ENCODE measurements around the gene ACIN1.
A peak's percentile ranks its signal among the peaks of the same experiment; 100 is the strongest.

ACIN1 gene

DNA sequence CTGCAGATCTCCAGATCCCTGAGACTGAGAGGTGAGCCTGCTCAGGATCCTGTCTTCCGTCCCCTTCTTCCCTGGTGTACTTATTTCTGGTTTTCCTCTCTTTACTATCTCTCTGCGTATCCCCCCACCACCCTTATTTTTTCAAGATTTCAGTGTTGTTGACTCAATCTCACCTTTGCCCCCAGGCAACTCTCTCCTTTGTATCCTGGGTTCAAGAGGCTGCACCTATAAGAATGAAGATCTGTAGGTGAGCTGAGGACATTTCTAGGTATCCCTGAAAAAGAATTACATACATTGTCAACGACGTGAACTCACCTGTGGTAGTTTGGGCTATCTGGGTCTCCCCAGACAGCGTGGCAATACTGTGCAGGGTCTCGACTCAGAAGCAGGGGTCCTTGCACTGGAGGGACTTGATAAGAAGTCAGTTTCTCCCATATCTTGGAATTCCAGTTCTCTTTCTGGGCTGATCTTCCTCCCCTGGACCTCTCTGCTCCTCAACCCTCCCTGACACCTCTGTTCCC, 9.2 kb upstream of the ACIN1 start:
- DNase-seq: no peak

DNA sequence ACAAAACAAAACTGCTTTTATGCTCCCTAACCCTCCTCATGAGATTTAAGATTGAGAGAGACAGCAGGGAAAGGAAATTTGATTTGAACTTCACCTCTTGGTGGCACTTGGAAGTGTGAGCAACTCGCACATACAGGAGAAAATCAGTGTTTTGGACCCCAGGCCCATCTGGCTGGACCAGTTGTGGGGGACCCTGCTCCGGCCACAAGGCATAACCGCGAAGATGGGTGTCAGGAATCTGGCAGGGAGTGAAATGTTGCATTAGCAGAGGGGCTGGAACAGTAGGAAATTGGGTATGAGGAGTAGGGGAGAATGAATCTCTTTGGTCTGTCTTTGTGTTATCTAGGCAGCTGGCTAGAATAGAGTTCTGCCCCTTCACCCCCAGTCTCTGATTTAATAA, 8.6 kb upstream of the ACIN1 start:
- no peak for DNase-seq

DNA sequence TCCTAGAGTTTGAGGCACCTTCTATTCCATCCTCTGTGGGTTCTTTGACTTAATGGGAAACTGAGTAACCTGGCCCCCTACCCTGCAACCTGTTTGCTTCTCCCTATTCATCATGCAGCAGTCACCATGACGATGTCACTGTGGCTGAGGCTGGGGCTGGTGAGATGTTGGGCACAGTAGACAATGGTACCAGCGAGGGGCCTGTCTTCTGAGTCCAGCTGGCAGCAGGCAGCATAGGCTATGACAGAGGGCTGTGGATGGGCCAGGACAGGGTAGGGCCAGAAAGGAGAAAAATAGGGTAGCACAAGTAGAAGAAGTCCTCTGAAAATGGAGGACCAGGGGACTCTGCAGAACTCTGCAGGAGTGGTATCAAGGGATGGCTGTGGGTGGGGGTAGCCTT, 7.9 kb upstream of the ACIN1 start:
- no peak for DNase-seq

DNA sequence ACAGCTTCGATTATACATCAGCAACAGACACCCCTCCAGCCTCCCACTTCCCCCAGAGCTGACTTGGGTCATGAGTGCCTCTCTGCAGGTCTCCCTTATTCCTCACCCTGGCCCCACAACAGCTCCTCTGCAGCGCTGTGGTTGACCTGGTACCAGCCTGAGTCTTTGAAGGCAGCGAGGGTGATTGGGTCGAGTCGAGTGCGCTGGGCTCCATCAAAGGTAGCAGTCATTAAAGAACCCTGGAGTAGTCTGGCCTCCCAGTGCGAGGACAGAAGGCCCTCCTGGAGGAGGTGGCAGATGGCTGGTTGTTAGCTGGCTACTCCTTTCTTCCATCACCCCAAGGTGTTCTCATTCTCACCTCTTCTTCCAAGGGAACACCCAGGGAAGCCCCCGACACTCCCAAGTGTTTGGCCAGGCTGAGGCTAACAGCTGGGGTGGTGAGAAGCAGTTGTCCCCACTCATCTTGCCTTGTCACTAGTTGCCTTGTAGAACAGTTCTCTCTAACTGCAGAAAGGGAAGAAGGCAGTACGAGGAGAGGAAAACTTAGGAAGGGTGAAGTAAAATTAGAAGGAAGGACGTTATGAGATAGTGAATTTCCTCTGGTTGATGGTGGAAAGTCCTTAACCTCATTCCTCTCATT, 7.2 kb upstream of the ACIN1 start:
- DNase-seq: no peak

DNA sequence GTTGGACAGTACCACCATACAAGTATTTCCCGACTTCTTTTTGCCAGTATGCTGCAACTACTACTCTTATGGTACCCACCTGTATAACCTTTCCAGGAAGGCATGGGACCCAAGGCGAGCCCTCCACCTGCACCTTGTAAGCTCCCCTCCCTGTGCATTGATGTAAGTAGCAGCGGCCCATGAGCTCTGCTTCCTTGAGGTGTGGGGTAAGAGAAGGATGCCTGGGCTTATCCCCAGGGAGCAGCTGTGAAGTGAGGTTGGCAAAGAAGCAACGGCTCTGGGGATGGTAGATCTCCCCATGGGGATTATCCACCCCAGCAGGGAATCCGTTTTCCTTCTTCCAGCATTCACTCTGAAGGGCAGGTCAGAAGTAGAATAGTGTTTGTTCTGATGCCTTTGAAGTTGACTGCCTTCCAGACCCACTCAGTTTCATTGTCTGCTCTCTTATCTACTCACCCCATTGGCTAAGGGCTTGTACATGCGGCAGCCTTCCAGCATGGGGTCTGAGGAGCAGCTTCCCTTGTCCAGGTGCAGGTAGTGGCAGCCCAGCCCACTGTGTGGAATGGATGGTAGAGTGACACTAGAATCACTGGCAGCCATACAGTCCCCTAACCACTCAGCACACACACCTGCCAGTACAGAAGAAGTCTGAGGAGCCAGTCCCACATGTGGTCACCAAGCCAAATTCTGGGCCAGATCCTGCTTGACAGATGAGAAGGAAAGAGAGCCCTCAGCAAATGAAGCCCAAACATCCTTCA, 6.5 kb upstream of the ACIN1 start:
- DNase-seq: no peak

DNA sequence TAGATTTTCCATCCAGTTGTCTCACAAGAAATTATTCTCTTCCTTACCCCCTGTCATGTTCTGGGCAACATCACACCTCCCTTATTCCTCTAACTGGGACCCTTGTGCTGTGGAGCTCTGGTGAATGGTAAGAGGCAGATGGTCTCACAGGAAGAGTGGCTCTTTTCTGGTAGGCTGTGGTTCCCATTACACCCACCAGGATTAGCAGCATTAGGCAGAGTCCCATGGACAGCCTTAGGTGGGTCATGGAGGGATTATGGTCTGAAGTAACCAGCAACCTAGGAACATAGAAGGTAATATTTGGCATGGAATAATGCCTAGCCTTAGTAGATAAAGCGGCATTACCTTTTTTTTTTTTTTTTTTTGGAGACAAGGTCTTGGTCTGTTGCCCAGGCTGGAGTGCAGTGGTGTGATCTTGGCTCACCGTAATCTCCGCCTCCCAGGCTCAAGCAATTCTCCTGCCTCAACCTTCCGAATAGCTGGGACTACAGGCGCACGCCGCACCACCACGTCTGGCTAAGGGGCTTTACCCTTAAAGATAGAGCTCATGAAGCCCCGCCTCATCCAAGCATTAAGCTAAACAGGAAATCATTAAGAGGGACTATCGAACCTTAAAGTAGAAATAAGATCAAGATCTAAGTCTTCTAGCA, 4.4 kb upstream of the ACIN1 start:
- DNase-seq: no peak

DNA sequence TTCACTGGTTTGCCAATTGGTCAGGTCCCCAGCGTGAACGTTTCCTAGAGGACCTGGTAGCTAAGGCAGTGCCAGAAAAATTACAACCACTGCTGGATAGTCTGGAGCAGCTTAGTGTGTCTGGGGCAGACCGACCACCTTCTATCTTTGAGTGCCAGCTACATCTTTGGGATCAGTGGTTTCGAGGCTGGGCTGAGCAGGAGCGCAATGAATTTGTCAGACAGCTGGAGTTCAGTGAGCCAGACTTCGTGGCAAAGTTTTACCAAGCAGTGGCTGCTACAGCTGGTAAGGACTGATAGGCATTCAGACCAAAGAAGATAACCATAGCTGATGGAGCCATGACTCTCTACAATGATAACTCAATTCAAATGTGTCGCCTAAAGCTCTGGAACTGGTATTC, 2.9 kb upstream of the ACIN1 start:
- no peak for DNase-seq

DNA sequence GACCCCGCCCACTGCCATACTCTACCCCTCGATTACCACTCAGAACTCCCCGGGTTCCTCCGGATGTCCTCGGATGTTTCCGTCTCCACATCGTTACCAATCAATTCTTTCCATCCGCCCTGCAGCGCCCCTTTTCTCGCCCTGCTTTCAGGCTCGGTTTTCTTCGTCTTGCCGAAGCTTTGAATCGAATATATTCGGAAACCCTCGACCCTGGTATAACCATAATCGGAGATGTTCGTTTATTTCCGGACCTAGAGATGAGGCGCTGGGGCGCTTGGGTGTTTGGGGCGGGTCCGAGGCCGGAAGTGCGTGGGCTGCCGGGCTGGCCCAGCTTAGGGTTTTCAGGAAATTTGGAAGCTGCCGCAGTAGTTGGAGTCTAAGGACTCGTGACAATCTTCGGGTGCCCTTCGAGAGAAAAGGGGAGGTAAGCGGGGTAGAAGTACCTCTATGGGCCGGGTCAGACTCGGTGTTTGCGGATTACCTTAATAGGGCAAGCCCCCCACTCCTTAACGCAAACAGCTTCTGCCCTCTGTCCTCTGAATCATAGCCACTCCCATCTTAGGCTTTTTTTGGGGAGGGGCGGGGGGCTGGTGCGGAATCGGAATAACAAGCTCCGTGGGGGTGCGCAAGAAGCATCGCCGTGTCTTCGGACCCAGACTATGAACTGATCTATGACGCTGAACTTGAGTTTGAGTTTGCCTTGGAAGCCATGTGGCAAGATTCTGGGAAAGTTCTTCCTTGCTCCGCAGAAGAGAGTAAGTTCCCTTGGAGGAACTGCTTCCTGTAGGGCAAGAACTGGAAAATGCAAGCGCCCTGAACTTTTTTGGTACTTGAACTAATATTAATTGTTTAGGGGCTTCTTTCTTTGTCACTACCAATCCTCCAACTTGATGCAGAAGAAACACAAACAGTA, 516 bp upstream of the ACIN1 start, which contains the start of gene C14orf119:
Gene C14orf119 (plus strand): TSS at position 310 of the 913 bp plus-strand sequence. CDS start 2,154 bp downstream, outside the sequence.
- peak; percentile 99 for DNase-seq

DNA sequence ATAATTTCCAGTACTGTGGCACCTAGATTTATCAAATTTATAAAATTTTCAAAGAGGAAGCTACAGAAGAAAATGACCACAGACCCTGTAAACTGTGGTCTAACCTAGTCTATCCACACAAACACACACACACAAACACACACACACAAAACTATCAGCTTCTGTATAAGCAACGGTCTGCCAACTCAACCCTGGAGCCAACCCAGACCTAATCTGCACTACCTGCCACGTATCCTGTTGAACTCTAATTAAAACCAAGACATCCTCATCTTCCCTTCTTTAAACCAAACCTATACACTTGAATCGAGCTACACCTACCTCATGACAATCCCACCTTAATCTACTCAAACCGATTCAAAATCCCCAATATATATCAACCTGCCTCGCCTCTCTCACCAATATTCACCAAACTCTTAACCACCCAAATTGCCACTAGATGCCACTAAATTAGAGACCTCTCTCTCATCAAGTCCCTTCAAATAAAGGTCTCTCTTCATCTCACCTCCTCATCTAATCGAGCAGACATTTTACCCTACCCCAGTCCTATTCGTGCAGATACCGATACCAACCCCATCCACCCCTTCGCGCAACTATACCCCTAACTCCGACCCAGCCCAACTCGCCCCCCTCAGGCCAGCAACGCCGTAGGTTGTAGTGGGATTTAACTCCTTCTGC, 808 bp downstream of the ACIN1 start:
- no peak for DNase-seq

DNA sequence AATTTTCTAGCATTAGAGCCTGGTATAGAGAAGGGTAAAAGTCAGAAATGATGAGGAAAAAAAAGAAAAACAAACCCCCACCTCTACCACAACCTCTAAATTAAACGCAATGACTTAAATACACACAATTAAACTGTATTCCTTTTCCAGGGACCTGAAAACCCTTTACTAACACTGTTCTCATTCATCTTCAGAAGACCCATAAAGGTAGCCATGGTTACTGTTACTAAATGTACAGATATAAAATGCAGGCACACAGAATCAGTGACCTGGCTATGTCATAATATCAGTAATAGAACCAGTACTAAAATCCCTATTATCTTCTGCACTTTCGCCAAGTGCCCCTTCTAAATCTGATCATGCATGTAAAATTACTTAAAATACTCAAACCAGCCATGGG, 1.4 kb downstream of the ACIN1 start:
- no peak for DNase-seq

DNA sequence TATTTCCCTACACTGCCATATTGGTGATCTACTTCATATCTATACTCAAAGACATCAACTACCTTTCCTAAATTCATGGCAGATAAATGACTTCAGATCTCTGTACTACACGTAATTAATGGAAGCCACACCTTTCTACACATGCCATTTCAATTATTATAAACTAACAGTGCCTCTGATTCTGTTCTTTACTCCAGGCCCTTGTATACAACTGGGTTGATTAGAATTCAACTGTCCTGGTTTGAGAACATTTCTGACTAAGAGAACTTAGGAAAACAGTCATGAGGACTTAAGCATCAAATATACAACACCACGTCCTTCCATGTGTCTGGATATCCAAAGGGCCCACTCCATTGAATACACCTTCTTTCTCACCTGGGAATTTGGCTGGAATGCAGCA, 1.8 kb downstream of the ACIN1 start:
- DNase-seq: no peak

DNA sequence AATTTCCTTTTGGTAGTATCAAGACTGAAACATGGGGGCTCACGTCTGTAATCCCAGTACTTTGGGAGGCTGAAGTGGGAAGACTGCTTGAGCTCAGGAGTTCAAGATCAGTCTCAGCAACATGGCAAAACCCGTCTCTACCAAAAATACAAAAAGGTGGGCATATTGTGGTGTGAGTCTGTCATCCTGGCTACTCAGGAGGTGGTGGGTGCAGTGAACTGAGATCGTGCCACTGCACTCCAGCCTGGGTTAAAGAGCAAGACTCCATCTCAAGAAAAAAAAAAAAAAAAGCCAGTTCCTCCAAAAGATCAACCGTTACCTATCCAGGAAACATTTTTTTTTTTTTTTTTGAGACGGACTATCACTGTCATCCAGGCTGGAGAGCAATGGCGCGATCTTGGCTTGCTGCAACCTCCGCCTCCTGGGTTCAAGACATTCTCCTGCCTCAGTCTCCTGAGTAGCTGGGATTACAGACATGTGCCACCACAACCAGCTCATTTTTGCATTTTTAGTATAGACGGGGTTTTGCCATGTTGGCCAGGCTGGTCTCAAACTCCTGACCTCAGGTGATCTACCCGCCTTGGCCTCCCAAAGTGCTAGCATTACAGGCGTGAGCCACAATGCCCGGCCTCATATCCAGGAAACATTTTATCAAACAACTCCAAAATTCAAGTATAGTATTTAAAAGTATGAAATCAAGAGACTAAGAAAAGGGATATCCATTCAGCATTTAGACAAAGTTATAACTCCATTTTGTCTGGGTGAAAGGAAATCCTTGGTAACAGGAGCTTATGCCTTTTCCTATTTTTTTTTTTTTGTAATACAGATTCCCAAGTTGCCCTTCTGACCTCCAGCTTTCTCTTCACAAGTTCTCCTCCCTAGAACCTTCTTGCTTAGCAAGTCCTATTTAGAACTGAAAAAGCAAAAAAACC, 3.4 kb downstream of the ACIN1 start:
- DNase-seq: no peak

DNA sequence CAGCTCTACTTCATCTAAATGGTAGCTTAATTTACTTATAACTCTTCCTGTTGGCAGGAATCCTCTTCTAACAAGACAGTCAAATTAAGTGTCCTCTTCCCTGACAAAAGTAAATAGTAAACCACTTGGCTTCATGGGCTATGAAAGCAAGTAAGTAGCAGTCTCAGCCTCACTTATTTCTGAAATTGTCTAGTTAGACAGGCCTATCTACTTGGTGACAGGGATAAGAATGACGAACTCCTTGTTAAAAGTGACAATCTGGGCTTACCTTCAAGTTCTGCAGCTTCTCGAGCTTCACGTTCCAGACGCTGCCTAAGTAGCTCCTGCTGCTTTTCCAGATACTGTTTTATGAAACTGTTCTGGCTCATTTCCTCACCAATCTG, 4.7 kb downstream of the ACIN1 start:
- DNase-seq: no peak

DNA sequence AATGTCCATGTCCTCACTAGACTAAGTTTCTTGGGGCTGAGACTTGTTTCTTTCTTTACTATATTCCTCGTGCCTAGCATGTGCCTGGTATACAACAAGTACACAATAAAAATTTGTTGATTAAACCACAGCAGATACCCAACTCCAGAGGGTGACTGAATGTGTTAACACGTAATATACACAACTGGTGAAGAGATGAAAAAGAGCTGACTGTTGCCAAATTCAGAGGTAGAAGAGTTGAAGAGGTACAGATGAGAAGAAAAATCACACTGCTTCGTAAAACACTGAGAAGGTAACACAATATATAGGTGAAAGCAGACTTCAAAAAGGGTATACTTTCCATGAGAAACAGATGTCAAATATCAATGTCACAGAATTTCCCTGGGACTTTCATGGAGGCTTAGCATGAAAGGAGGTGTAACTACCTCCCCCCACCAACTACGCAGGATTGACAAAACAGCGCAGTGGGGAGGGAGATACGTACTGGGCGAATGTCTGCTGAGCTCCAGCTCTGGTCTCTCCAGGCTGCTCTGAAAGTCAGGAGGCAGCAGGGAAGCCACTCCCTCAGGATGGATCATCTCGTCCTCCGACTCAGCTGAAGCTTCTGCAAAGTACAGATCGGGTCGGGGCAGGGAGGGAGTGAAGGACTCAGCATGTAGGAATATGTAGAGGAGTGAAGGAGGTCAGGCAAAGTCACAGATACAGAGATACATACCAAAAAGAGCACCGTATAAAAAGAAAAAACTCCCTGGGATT, 5.3 kb downstream of the ACIN1 start:
- DNase-seq: no peak

DNA sequence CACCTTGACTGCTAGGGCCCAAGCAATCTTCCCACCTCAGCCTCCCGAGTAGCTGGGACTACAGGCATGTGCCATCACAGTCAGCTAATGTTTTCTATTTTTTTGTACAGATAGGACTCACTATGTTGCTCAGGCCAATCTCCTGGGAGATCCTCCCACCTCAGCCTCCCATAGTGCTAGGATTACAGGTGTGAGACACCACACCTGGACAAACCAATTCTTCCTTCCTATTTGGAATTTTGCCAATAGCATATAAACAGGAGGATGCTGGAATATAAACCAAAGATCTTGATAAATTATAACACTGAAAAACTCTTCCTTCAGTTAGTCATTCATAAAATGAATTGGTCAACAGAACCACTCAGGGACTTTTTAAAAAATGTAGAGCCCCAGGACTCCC, 8.4 kb downstream of the ACIN1 start:
- DNase-seq: no peak

DNA sequence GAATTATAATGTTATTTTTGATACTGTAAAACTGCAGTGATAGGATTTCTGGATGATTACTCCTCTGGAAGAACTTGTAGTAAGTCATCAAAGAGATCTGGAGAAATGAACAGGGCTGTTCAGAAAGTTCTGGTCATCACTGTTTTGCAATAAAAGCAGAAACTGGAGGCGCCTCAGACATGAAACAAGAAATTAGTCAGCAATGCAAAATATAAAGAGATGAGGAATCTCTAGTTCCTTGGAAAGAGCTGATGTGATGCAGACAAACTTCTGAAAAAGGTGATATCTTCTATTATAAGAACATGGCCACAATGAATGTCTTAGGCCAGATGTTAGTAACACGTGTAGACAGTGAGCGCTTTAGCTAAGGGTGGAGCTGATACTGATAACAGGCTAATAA, 9.5 kb downstream of the ACIN1 start:
- DNase-seq: no peak

DNA sequence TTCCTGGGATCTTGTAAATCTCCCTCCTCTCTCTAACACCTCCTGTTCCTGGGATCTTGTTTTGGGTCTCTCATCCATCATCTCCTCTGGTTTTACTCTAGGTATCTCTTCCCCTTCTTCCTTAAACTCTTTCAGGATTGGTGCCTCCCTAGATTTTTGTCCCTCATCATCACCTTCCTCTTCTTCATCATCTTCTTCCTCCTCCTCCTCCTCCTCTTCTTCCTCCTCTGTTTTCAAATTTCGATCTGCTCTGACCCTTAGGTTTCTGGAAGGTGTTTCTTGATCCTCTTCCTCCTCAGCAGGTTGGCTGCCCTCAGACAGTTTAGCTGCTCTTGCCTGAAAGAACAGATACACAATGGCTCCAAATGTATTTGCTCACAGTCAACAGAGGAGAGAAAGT, 14.5 kb downstream of the ACIN1 start:
- DNase-seq: no peak

DNA sequence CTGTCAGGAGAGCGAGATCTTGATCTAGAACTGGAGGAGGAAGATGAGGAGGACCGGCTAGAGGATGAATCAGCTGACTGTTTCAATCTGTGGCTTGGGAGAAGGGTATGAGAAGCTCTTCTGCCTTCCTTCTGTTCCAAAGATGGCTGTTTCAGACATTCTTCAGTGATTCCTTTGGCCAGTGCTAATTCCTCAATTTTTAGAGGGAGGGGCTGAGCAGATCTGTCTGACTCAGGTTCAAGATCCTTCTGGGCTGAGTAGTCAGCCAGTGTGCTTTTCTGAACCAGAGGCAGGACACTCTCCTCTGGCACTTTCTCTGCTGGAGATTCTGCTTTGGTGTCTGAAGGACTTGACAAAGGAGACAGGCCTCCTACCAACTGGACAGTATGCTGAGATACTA, 15.2 kb downstream of the ACIN1 start:
- DNase-seq: no peak

DNA sequence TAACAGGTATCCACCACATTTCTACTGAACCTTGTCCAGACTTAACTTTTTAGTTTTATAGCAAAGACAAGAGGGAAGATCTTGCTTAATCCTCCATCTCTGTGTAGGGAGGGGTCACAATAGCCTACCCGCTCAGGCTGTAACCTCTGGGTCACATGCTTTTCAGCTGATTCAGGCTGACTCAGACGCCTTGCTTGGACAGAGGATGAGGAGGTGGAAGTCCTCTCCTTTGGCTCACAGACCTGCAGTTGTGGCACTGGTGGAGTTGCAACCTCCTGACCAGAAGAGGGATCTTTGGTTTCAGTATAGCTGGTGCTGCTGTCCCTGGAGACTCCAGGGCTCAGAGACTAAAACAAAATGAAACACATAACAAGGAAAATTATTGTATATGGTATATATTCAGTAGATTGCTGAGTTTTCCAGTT, 16.2 kb downstream of the ACIN1 start:
- DNase-seq: no peak

DNA sequence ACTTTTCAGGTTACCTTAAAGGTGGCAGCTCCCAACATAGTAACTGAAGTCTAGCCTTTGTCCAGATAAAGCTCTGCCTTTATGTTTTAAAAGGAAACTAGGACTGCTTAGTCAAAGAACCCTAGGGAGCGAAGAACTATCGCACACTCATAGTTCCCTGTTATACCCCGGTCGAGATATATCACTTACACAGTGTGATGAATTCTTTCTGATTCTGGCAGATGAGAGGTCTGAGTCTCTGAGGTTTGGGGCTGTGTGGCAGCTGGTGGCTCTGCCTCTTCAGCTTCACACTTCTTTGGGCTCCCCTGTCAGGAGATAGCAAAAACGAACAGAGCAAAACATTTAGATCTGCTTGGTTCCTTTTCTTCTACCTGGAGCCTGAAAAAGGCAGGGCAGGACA, 17.0 kb downstream of the ACIN1 start:
- no peak for DNase-seq
